GM12875 (cell line): ENCODE results near the gene KRTAP10-2.

Experiments
- H3K4me3 ChIP-seq: one replicate; pipeline ENCODE4 v1.5.1; 2011; ENCODE audit warnings: low read depth, low read length, control low read depth
- TF ChIP-seq, protein P1 (sequence below): IDR thresholded peaks from 2 replicates; pipeline ENCODE4 v1.5.1; 2011; ENCODE audit warnings: low read depth, mild to moderate bottlenecking, control low read depth, inconsistent platforms, low read length, moderate library complexity, borderline replicate concordance; ENCODE audit not compliant: insufficient read depth

KRTAP10-2 gene

DNA sequence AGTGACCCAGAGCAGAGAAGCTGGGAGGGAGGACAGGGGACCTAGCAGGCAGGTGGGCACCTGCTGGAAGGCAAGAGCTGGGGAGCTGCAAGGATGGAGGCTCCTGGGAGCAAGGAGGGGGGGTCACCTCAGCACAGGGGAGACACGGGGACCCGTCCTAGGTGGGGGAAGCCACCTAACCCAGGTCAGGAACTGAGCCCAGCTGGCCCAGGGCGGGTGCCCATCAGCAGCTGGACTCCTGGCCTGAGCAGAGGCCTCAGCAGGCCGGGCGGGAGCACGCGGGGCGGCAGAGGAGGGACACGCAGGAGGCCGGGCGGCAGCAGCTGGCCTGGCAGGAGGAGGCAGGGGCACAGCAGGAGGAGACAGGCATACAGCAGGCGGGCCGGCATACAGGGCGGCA, 12.3 kb downstream of the KRTAP10-2 start:
- H3K4me3 ChIP-seq = no peak overlapping the region

DNA sequence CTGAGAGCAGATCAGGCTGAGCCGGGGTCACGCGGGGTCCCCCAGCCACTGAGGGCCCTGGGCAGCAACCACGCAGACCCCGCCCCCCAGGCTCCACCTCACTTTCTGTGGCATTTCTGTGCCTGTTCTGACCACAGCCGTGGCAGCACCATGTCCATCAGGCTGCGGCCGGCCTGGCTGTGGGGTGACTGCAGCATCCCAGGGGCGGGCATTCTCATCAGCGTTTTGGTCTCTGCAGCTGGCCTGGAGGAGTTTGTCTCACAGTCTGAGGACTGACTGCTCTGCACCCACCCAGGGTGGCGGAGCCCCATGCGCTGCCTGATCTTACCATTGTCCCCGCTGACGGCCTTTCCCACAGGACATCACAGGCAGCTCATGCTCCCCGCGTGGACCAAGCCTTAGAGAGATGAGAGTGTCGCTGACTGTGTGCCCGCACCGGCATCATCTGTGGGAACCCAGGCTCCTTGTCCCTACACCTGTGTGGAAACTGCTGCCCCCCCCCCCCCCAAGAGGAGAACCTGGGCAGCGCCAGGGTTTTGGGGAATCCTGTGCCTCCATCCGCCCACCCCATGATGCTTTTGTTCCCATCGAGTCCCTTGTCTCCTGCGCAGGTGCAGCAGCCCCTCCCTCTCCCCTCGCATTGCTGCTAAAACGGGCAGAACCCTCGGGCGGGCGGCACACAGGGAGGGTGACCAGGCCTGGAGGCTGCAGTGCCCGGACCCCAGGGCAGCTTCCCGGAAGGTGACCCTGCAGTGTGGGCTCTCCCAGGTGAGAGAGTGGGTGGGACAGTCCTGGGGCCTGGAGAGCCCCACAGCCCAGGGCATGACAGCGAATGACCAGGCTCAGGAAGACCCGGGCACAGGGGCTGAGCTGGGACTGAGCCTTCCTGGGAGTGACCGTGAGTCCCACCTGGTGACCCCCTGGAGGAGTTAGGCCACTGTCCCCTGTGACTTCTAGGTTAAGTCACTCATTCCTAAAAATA, 13.1 kb downstream of the KRTAP10-2 start:
- TF ChIP-seq, protein P1, sequence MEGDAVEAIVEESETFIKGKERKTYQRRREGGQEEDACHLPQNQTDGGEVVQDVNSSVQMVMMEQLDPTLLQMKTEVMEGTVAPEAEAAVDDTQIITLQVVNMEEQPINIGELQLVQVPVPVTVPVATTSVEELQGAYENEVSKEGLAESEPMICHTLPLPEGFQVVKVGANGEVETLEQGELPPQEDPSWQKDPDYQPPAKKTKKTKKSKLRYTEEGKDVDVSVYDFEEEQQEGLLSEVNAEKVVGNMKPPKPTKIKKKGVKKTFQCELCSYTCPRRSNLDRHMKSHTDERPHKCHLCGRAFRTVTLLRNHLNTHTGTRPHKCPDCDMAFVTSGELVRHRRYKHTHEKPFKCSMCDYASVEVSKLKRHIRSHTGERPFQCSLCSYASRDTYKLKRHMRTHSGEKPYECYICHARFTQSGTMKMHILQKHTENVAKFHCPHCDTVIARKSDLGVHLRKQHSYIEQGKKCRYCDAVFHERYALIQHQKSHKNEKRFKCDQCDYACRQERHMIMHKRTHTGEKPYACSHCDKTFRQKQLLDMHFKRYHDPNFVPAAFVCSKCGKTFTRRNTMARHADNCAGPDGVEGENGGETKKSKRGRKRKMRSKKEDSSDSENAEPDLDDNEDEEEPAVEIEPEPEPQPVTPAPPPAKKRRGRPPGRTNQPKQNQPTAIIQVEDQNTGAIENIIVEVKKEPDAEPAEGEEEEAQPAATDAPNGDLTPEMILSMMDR = no peak
- H3K4me3 ChIP-seq = no peak overlapping the region

More for the DNA sequence above, 12.3 kb downstream of the KRTAP10-2 start:
- TF ChIP-seq, protein P1 = no peak

DNA sequence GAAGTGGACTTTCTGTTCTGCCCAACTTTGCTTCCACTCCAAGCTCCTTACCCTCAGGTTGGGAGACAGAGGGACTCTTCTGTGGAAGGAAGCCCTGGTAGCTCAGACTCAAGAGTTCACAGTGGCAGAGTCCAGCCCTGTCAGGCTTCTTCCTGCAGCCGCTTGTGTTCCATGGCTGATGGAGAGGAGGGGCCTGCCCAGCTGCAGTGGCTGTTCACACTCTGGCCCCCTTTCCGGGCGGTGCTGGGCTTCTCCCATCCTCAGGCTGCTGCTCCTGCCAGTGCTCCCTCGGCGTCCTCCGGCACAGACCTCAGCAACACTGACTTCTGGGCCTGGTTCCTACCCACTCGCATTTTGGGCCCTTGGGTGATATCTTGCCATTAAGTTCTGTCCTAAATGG, 15.3 kb downstream of the KRTAP10-2 start:
- TF ChIP-seq, protein P1 = no peak
- no peak overlapping the region for H3K4me3 ChIP-seq

DNA sequence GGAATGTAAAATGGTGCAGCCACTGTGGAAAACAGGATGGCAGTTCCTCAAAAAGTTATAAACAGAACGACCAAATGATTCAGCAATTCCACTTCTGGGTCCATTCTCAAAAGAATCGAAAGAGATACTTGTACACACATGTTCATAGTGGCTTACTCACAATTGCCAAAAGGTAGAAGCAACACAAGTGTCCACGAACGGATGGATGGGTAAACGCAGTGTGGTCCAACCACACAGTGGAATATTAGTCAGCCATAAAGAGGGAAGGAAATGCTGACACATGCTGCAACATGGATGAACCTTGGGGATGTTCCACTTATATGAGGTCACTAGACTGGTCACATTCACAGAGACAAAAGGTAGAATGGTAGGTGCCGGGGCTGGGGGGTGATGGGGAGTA, 16.6 kb downstream of the KRTAP10-2 start:
- TF ChIP-seq, protein P1 = no peak
- H3K4me3 ChIP-seq = no peak overlapping the region

DNA sequence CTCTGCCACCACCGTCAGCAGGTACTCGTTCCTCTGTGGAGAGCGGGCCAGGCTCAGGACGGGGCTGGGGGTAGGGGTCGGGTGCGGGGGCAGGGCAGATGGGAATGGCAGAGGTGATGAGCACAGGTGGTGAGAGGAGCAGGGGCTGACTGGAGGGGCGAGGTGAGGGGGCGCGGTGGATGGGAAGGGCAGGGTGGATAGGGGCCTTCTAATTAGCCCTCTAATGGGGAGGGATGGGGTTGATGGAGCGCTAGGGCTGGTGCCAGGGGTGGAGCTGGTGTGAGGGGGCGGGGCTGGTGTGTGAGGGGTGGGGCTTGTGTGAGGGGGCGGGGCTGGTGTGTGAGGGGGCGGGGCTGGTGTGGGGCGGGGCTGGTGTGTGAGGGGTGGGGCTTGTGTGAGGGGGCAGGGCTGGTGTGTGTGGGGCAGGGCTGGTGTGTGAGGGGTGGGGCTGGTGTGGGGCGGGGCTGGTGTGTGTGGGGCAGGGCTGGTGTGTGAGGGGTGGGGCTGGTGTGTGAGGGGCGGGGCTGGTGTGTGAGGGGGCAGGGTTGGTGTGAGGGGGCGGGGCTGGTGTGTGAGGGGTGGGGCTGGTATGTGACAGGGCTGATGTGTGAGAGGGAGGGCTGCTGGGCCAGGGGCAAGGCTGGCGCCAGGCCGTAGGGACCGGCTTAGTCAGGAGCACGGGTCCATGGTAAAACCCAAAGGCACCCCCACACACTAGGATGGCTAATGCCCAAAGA, 17.2 kb downstream of the KRTAP10-2 start:
- H3K4me3 ChIP-seq = no peak overlapping the region
- TF ChIP-seq, protein P1 = no peak

DNA sequence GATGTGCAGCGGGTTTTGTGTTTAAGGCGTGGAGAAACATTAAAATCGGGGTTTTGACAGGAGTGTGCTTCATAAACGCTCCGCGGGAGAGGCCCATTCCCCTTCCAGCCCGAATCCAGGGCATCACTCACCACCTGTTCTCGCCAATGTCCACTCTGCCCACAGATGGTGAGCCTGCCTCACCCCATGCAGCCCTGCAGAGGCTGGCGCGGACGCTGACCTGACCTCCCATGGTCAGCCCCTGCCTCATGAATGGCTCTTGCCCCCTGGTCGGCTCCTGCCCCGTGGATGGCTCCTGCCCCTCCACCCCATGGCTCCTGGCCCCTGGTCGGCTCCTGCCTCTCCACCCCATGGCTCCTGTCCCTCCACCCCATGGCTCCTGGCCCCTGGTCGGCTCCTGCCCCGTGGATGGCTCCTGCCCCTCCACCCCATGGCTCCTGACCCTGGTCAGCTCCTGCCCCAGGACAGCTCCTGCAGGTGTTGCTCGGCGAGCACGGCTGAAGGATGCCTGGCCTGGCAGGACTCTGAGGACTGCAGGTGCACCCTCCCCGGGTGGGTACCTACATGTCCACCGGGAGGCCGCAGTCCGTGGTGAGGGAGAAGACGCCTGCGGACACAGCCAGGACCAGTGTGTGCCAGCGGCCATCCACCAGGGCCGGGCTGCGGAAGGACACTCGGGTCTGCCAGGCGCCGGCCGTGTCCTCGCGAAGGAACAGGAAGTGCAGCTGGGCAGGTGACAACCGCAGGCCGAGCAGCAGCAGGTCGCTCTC, 18.0 kb downstream of the KRTAP10-2 start:
- TF ChIP-seq, protein P1 = no peak
- no peak overlapping the region for H3K4me3 ChIP-seq
